ENCODE results near the gene TTC24. TPM values are rescaled to one million over a fixed set of nuclear protein-coding genes. Genes with fewer than 3 reads are reported as not detected.

TTC24 gene
- under 1 TPM in 1 of 6 donors, not detected in 5; 0.20 TPM for total RNA-seq

DNA sequence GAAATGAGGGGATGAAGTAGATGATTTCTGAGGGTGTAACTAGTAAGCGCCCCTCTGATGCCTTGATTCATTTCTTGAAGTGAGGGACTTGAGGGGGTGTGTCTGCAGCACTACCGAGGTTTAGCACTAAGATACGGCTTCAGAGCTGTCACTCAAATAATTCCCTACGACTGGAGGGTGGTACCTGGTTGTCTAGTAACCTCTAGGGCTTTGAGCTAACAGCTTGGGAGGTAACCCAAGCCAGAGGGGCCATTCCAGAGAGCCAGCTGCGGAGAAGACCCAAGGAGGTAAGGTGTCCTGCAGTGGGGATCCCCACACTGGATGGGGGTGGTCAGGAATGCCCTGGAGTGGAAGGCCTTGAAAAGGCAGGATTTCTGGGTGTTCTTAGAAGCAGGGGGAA is at the start of gene TTC24:
TSS of gene TTC24 (plus strand) at position 252 of the 400 bp plus-strand sequence. CDS start 1,642 bp downstream, outside the sequence.
- WGBS, 2 donors: 81 to 85% methylated on average over 3 to 5 of the region's 5 CpGs
- no peaks in the 10 kb centered on the region for H3K27me3 ChIP-seq
- H3K4me1 ChIP-seq: no peaks in the 10 kb centered on the region
- TF ChIP-seq POLR2AphosphoS5 (IDR thresholded peaks at IDR 0.05) (no peak), EP300 (IDR thresholded peaks at IDR 0.05) (no peak), POLR2A (IDR thresholded peaks at IDR 0.05) (no peak)
- TF ChIP-seq, protein P1, sequence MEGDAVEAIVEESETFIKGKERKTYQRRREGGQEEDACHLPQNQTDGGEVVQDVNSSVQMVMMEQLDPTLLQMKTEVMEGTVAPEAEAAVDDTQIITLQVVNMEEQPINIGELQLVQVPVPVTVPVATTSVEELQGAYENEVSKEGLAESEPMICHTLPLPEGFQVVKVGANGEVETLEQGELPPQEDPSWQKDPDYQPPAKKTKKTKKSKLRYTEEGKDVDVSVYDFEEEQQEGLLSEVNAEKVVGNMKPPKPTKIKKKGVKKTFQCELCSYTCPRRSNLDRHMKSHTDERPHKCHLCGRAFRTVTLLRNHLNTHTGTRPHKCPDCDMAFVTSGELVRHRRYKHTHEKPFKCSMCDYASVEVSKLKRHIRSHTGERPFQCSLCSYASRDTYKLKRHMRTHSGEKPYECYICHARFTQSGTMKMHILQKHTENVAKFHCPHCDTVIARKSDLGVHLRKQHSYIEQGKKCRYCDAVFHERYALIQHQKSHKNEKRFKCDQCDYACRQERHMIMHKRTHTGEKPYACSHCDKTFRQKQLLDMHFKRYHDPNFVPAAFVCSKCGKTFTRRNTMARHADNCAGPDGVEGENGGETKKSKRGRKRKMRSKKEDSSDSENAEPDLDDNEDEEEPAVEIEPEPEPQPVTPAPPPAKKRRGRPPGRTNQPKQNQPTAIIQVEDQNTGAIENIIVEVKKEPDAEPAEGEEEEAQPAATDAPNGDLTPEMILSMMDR (IDR thresholded peaks at IDR 0.05): no peak
- no peak within 1 kb of the TSS for H3K27ac ChIP-seq
- no peaks in the 10 kb centered on the region for H3K9me3 ChIP-seq
- no peak within 1 kb of the TSS for H3K4me3 ChIP-seq
- no peaks in the 10 kb centered on the region for H3K36me3 ChIP-seq
- DNase-seq: no peak
- ATAC-seq (ENCODE audit: low FRiP score in 2 of 2): no peak

DNA sequence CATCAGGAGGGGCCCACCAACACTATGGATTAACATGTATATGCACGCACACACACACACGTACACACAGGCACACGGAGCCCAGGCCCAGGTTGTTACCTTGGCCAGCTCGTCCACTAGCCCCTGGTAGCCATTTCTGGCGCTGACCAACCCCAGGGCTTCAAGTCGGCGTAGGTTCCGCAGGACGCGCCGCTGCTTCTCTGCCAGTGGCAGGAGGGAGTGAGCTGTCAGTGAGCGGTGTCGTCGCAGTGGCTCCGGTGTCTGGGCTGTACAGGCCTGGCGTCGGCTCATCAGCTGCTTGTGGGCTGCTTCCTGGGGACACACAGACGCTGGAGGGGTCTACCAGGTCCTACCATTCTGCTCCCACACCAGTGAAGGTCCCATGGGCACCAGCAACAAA is 49.5 kb upstream of the TTC24 start:
- TF ChIP-seq POLR2A (IDR thresholded peaks at IDR 0.05): no peak
- TF ChIP-seq POLR2AphosphoS5 (IDR thresholded peaks at IDR 0.05): no peak
- TF ChIP-seq EP300 (IDR thresholded peaks at IDR 0.05): no peak
- TF ChIP-seq, protein P1 (IDR thresholded peaks at IDR 0.05): no peak
- ATAC-seq (ENCODE audit: low FRiP score in 2 of 2): no peak
- 94 to 100% methylated on average over 8 to 18 of the region's 18 CpGs for WGBS, 2 donors
- DNase-seq: peak in 1 of 2 donors; percentile 44
- no peak overlapping the region for H3K27ac ChIP-seq
- peaks cover 0 to 6% (median 0%) of the 10 kb centered on the region in 4 donors for H3K36me3 ChIP-seq
- peaks cover 0 to 12% (median 2%) of the 10 kb centered on the region in 4 donors for H3K4me1 ChIP-seq
- H3K9me3 ChIP-seq: no peaks in the 10 kb centered on the region
- no peak overlapping the region for H3K4me3 ChIP-seq
- no peaks in the 10 kb centered on the region for H3K27me3 ChIP-seq

DNA sequence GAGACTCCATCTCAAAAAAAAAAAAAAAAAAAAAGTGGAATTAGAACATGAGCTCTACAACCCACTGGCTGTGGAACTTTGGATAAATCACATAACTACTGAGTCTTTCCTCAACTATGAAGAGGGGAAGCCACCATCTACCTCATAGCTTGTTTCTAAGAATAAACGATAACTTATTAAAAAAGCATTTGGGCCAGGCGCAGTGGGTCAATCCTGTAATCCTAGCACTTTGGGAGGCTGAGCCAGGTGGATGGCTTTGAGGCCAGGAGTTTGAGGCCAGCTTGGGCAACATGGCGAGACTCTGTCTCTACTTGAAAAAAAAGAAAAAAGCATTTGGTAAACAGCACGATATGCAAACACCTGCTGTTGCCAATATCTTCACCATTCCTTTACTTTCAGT is 47.1 kb upstream of the TTC24 start:
- TF ChIP-seq, protein P1 (IDR thresholded peaks at IDR 0.05): no peak
- TF ChIP-seq POLR2A (IDR thresholded peaks at IDR 0.05) (no peak), POLR2AphosphoS5 (IDR thresholded peaks at IDR 0.05) (no peak), EP300 (IDR thresholded peaks at IDR 0.05) (no peak)
- no peaks in the 10 kb centered on the region for H3K9me3 ChIP-seq
- no peak overlapping the region for H3K27ac ChIP-seq
- H3K27me3 ChIP-seq: no peaks in the 10 kb centered on the region
- 91 to 93% methylated on average over 4 of the region's 4 CpGs for WGBS, 2 donors
- H3K36me3 ChIP-seq: peaks cover 0 to 6% (median 0%) of the 10 kb centered on the region in 4 donors
- H3K4me3 ChIP-seq: no peak overlapping the region
- DNase-seq: no peak
- ATAC-seq (ENCODE audit: low FRiP score in 2 of 2): no peak
- peaks cover 0 to 8% (median 0%) of the 10 kb centered on the region in 4 donors for H3K4me1 ChIP-seq

DNA sequence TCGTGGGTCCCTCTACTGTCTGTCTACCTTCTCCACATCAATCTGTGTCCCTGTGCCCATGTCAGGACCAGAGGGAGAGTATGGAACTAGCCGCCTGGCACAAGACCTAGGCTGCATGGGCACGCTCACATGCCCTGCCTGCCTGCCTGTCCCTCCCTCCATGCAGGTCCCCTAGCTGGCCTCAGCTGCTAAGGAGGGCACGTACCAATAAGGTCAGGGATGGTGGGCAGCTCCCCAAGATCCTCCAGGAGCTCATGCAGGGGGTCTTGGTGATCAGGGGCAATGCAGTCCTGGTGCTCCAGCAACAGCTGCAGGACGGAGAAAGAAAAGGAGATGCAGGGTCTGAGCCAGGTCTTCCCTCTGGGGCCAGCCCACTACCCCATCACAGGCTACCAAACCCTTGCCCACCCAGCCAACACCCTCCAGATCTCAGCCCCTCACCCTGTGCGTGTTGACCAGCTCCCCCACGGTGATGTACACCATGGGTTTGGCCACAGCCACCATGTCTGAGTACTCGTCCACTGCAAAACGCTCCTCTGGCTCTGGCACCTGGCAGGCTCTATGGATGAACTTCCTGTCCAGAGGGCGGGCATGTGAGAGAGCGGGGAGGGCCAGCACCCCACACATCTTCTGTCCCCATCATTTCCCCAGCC is 45.8 kb upstream of the TTC24 start:
- H3K27ac ChIP-seq: no peak overlapping the region
- H3K36me3 ChIP-seq: peaks cover 0 to 6% (median 0%) of the 10 kb centered on the region in 4 donors
- H3K27me3 ChIP-seq: no peaks in the 10 kb centered on the region
- ATAC-seq (ENCODE audit: low FRiP score in 2 of 2): no peak
- no peaks in the 10 kb centered on the region for H3K9me3 ChIP-seq
- no peak overlapping the region for H3K4me3 ChIP-seq
- TF ChIP-seq POLR2AphosphoS5 (IDR thresholded peaks at IDR 0.05): no peak
- WGBS, 2 donors: 91 to 97% methylated on average over 7 to 11 of the region's 11 CpGs
- no peak for DNase-seq
- H3K4me1 ChIP-seq: no peaks in the 10 kb centered on the region

DNA sequence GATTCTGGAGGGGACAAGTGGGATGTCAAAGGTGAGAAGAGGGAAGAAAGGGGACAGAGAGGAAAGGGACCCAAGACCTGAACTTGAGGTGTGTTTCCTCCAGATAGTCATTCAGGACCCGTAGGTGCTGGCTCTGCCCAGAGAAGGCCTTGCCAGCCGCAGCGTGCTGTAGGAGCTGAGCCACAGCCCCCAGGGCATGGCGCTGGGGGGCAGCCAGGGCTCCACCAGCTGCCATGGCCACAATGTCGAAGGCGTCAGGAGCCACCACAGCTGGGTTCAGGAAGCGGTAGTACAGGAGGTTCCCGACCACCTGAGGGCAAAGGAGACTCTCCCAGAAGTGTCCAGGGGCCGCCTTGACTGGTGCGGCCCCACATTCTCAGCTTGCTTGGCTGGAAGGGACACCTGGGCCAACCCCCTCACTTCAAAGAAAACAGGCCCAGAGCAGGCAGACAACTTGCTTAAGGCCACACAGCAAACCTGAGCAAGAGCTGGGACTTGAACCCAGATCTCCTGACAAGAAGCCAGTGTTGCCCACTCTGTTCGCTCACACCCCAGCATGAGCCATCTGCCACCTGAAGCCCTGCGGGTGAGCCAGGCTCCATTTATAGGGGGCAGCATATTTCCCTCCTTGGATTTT is 45.0 kb upstream of the TTC24 start:
- Histone ChIP-seq H3K4me3 (no peak overlapping the region), H3K36me3 (peaks cover 0 to 6% (median 0%) of the 10 kb centered on the region in 4 donors), H3K27me3 (no peaks in the 10 kb centered on the region), H3K27ac (no peak overlapping the region), H3K9me3 (no peaks in the 10 kb centered on the region), H3K4me1 (no peaks in the 10 kb centered on the region)
- ATAC-seq (ENCODE audit: low FRiP score in 2 of 2): no peak
- 94 to 95% methylated on average over 10 of the region's 12 CpGs for WGBS, 2 donors
- DNase-seq: no peak
- TF ChIP-seq POLR2AphosphoS5 (IDR thresholded peaks at IDR 0.05) (no peak), EP300 (IDR thresholded peaks at IDR 0.05) (no peak), POLR2A (IDR thresholded peaks at IDR 0.05) (no peak)
- TF ChIP-seq, protein P1 (IDR thresholded peaks at IDR 0.05): no peak

Measured in upper lobe of left lung (tissue), 6 donors.